CD4-positive, alpha-beta T cell (primary cell): ENCODE data around the gene LGALS13. TPM values are rescaled to one million over a fixed set of nuclear protein-coding genes. Genes with fewer than 3 reads are reported as not detected.

Experiments used
- ATAC-seq: fragments of 200-7000 bp; cut with Tn5 transposase; one replicate; pipeline ENCODE4 v1.10.0; 2022; ENCODE audit warnings: mild to moderate bottlenecking; ENCODE audit not compliant: poor library complexity
- CTCF ChIA-PET: fragments of 350-600 bp; sonication (Branson Sonifier 250); formaldehyde crosslinking; loops from one replicate; lab custom pipeline; 2021; ENCODE audit warnings: antibody characterized with exemption, inconsistent platforms; lab: Charles Lee
- POLR2A ChIA-PET: fragments of 350-600 bp; sonication (Branson Sonifier 250); formaldehyde crosslinking; loops from one replicate; lab custom pipeline; 2021; ENCODE audit warnings: antibody characterized with exemption, inconsistent platforms; lab: Charles Lee
- DNase-seq, 14 experiments: peaks; one replicate each; pipeline ENCODE4 v3.0.0-alpha.2; 2013 to 2020; ENCODE audit warnings: mixed read lengths in 2 of 14
- H3K27ac ChIP-seq, 2 donors: one replicate each; pipeline versions ENCODE4 v1.5.1 to v1.7.0; 2013; ENCODE audit warnings: low read length in 2 of 2, low read depth in 1 of 2, mild to moderate bottlenecking in 1 of 2
- H3K27me3 ChIP-seq, 2 experiments: 1 replicate in 1 of 2; 2 replicates in 1 of 2; pipeline versions ENCODE4 v1.6.1 to v1.7.0; 2013; ENCODE audit warnings: low read length in 2 of 2, control low read depth in 1 of 2, mild to moderate bottlenecking in 1 of 2, moderate library complexity in 1 of 2; ENCODE audit not compliant: insufficient read depth in 2 of 2, control insufficient read depth in 1 of 2
- H3K36me3 ChIP-seq: one replicate; pipeline ENCODE4 v1.6.1; 2013; ENCODE audit warnings: low read length, control low read depth; ENCODE audit not compliant: insufficient read depth
- H3K4me1 ChIP-seq: one replicate; pipeline ENCODE4 v1.6.1; 2013; ENCODE audit warnings: low read length, control low read depth; ENCODE audit not compliant: insufficient read depth
- H3K4me3 ChIP-seq: one replicate; pipeline ENCODE4 v1.5.1; 2013; ENCODE audit warnings: mild to moderate bottlenecking, low read length, moderate library complexity
- H3K9me3 ChIP-seq, 2 experiments: 1 replicate in 1 of 2; 2 replicates in 1 of 2; pipeline versions ENCODE4 v1.6.1 to v1.7.0; 2013; ENCODE audit warnings: low read length in 2 of 2, mild to moderate bottlenecking in 2 of 2, control low read depth in 1 of 2, moderate library complexity in 1 of 2; ENCODE audit not compliant: control insufficient read depth in 1 of 2, insufficient read depth in 1 of 2
- H3K27ac Mint-ChIP-seq: one replicate; pipeline ENCODE4 v1.8.0; 2020; ENCODE audit warnings: mixed read lengths
- H3K27me3 Mint-ChIP-seq: one replicate; pipeline ENCODE4 v1.8.0; 2021; ENCODE audit warnings: mixed read lengths
- H3K36me3 Mint-ChIP-seq: one replicate; pipeline ENCODE4 v1.8.0; 2021; ENCODE audit warnings: low read depth, mixed read lengths
- H3K4me1 Mint-ChIP-seq: one replicate; pipeline ENCODE4 v1.8.0; 2021; ENCODE audit warnings: low read depth, mixed read lengths
- H3K4me3 Mint-ChIP-seq: one replicate; pipeline ENCODE4 v1.8.0; 2020; ENCODE audit warnings: mild to moderate bottlenecking, mixed read lengths
- H3K9me3 Mint-ChIP-seq: one replicate; pipeline ENCODE4 v1.8.0; 2020; ENCODE audit warnings: mixed read lengths
- intact Hi-C, 2 experiments: fragments of 100-400 bp; cut with DNase I in 1 of 2; cut with micrococcal nuclease in 1 of 2; formaldehyde crosslinking; loops; one replicate each; pipeline versions ENCODE4 v1.15.1 to v1.9.0; 2023 to 2025; cut with DNase I, micrococcal nuclease
- total RNA-seq, 174 experiments: library from RNA in 2 of 174; stranded (reverse) in 2 of 174; gene quantifications; one replicate each; pipeline ENCODE4 v1.2.3 and lab custom pipeline; 2021 to 2026
- TF ChIP-seq, protein P1 (sequence below): fragments of 200-600 bp; IDR thresholded peaks from one replicate; pipeline ENCODE4 v1.8.0; 2022; ENCODE audit warnings: antibody characterized with exemption, mild to moderate bottlenecking

LGALS13 gene
- total RNA-seq, 2 experiments from 2014 or later = not detected

- Mint-ChIP-seq H3K36me3 (no peaks in the 10 kb centered on the region), H3K27me3 (no peaks in the 10 kb centered on the region), H3K4me1 (peaks cover 6% of the 10 kb centered on the region), H3K4me3 (no peak overlapping the region), H3K9me3 (no peaks in the 10 kb centered on the region), H3K27ac (no peak overlapping the region)
- no peak for DNase-seq
- no peaks in the 10 kb centered on the region for H3K27me3 ChIP-seq
- intact Hi-C loops = no loop called here
- no peaks in the 10 kb centered on the region for H3K36me3 ChIP-seq
- H3K27ac ChIP-seq = no peak overlapping the region
- no peak for ATAC-seq
- H3K9me3 ChIP-seq = no peaks in the 10 kb centered on the region
- CTCF ChIA-PET = interaction anchor here (0.6 kb wide), 1 partner anchor 1886 kb away, joined by 3 read pairs; no protein-coding TSS in a partner anchor
- TF ChIP-seq, protein P1, sequence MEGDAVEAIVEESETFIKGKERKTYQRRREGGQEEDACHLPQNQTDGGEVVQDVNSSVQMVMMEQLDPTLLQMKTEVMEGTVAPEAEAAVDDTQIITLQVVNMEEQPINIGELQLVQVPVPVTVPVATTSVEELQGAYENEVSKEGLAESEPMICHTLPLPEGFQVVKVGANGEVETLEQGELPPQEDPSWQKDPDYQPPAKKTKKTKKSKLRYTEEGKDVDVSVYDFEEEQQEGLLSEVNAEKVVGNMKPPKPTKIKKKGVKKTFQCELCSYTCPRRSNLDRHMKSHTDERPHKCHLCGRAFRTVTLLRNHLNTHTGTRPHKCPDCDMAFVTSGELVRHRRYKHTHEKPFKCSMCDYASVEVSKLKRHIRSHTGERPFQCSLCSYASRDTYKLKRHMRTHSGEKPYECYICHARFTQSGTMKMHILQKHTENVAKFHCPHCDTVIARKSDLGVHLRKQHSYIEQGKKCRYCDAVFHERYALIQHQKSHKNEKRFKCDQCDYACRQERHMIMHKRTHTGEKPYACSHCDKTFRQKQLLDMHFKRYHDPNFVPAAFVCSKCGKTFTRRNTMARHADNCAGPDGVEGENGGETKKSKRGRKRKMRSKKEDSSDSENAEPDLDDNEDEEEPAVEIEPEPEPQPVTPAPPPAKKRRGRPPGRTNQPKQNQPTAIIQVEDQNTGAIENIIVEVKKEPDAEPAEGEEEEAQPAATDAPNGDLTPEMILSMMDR = no peak
- no peak overlapping the region for H3K4me3 ChIP-seq
- POLR2A ChIA-PET = no interaction called here
- H3K4me1 ChIP-seq = peaks cover 10% of the 10 kb centered on the region
These were observed 38.9 kb upstream of the LGALS13 start for GRCh38 chr19:39563408-39563807.

DNA sequence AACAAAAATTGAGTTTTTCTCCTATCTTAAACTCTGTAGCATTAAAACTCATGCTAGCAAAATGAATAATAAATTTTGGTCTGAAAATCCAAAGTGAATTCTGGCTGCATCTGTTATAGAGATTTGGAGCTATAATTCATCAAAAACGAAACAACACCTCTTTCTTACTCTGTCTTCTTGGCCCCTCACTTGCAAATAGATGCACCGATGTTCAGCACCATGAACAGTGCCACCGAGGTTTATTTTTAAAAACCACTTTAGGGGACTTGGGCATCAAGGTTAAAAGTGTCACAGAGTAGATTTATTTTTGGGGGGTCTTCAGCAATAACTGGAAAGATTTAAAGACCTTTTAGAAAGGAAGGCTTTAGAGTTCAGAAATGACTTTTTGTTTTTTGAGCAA lies 36.3 kb upstream of the LGALS13 start:
- Mint-ChIP-seq H3K9me3 (no peaks in the 10 kb centered on the region), H3K36me3 (no peaks in the 10 kb centered on the region), H3K4me1 (no peaks in the 10 kb centered on the region), H3K4me3 (no peak overlapping the region), H3K27ac (no peak overlapping the region), H3K27me3 (peaks cover 12% of the 10 kb centered on the region)
- intact Hi-C loops = no loop called here
- TF ChIP-seq, protein P1 = no peak
- Histone ChIP-seq H3K4me3 (no peak overlapping the region), H3K27me3 (peaks cover 4 to 7% of the 10 kb centered on the region in 2 experiments), H3K27ac (no peak overlapping the region), H3K9me3 (no peaks in the 10 kb centered on the region), H3K36me3 (no peaks in the 10 kb centered on the region), H3K4me1 (no peaks in the 10 kb centered on the region)
- ATAC-seq = no peak
- CTCF ChIA-PET = no interaction called here
- no peak for DNase-seq
- POLR2A ChIA-PET = no interaction called here

GRCh38 chr19:39568604-39569003 lies 33.7 kb upstream of the LGALS13 start:
- no peaks in the 10 kb centered on the region for H3K36me3 Mint-ChIP-seq
- H3K27me3 Mint-ChIP-seq = peaks cover 35% of the 10 kb centered on the region
- no peaks in the 10 kb centered on the region for H3K4me1 Mint-ChIP-seq
- intact Hi-C loops = no loop called here
- TF ChIP-seq, protein P1 = no peak
- no peaks in the 10 kb centered on the region for H3K9me3 ChIP-seq
- CTCF ChIA-PET = no interaction called here
- POLR2A ChIA-PET = no interaction called here
- H3K36me3 ChIP-seq = no peaks in the 10 kb centered on the region
- H3K4me1 ChIP-seq = no peaks in the 10 kb centered on the region
- H3K27ac ChIP-seq = no peak overlapping the region
- DNase-seq (no peak), ATAC-seq (no peak)
- H3K9me3 Mint-ChIP-seq = peaks cover 5% of the 10 kb centered on the region
- peaks cover 4 to 7% of the 10 kb centered on the region in 2 experiments for H3K27me3 ChIP-seq
- H3K4me3 ChIP-seq = no peak overlapping the region
- no peak overlapping the region for H3K27ac Mint-ChIP-seq
- no peak overlapping the region for H3K4me3 Mint-ChIP-seq
